NCI-H446 (cell line): ENCODE results near the gene RAPGEF6.
A peak's percentile ranks its signal among the peaks of the same experiment; 100 is the strongest.

Source experiments
- DNase-seq, 2 experiments: peaks; one replicate each; lab custom pipeline; 2025; lab: John Stamatoyannopoulos, UW

RAPGEF6 gene

DNA sequence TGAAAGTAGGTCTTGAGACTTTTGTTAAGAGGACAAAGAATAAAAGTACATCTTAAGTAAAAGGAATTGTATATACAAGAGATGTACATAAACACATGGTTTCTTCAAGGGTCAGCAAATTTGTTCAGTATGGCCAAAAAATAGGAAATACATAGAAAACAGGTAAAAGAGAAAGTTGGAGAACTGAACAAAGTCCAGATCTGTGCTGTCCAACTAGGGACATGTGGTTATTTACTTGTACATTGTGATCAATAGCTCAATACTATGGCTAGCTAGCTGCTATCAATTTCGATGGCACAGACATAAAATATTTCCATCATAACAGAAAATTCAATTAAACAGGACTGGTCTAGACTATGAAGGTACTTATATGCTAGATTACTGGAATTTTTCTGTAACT lies 92.3 kb downstream of the RAPGEF6 start:
- DNase-seq: no peak

DNA sequence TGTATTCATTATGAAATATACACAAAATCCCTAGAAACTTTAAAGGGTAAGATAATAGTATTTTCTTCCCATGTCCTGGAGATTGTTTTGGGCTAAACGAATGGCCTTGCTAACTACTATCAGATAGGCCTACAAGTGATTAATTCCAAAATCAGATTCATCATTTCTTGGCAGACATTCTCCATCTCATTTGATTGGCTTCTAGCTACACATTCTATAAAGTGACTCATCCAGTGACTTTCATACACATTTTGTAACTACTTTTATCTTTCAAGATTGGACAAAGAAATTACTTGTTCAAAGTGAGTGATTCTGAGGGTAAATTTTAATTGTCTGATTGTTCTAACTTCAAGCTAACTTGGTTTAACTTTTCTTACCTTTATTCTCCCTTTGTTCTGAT lies 93.3 kb downstream of the RAPGEF6 start:
- no peak for DNase-seq

DNA sequence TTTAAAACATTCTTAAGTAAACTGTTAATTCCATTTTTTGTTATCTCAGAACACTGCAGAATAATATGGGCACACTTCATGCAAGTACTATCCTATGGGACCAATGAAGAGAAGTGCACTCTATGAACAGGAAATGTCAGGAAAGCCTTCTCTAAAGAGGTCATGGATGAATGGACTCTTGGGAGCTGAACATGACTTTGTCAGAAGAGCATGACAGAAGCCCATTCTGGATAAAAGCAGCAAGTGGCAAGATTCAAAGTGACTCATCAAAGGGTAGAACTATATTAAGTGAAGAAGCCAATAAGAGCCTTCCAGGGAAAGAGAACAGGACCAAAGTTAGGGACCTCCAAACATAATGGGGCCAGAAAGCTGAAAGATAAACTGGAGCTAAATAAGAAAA lies 94.0 kb downstream of the RAPGEF6 start:
- DNase-seq: no peak

DNA sequence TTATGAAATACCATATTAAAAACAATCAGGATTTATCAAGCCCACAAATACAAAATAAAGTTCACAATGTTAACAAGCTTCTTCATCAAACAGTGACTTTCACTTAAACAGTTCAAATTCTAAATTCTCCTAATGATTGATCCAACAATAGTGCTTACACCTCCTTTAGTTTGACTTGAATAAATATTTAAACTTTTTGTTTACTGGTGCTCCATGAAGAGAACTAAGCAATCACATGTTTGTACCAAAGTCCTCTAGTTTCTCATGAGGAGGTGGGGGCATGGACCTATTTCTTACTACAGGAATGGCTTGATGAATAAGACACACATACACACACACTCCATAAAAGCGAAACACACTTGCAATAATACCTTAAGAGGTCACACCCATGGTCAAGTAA lies 95.8 kb downstream of the RAPGEF6 start:
- no peak for DNase-seq

DNA sequence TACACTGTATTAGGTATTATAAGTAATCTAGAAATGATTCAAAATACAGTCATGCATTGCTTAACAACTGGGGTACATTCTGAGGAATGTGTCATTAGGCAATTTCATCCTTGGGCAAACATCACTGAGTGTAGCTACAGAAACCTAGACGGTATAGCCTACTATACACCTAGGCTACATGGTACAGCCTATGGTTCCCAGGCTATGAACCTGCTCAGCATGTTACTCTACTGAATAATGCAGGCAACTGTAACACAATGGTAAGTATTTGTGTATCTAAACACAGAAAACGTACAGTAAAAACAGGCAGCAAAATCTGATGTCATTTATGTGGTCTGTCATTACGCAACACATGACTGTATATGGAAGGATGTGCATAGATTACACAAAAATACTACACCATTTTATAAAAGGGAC lies 96.8 kb downstream of the RAPGEF6 start:
- no peak for DNase-seq

DNA sequence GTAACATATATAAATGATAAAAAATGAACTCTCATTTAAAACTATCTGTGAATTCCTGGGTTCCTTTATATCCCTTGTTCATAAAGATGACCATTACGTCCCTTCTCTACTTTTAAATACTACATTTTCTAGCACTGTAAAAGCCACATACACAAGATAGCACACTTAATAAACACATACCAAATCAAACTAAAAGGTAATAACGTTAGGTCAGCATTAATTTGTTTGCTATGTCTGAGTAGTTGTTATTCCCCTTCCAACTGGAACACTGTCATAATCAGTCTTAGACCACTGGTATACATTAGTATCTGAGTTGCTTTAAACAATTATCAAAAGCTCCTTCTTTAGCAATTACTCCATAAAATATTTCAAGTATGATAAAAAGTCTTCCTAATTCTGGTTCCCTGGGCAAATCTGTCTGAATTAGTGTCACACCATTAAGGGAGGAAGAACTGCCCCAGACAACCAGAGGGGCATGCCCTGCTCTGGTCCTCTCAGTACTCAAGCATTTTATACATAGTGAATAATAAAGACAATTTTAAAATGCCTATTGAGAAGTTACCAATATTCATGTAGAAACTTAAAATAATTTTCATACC lies 98.1 kb downstream of the RAPGEF6 start:
- DNase-seq: no peak

DNA sequence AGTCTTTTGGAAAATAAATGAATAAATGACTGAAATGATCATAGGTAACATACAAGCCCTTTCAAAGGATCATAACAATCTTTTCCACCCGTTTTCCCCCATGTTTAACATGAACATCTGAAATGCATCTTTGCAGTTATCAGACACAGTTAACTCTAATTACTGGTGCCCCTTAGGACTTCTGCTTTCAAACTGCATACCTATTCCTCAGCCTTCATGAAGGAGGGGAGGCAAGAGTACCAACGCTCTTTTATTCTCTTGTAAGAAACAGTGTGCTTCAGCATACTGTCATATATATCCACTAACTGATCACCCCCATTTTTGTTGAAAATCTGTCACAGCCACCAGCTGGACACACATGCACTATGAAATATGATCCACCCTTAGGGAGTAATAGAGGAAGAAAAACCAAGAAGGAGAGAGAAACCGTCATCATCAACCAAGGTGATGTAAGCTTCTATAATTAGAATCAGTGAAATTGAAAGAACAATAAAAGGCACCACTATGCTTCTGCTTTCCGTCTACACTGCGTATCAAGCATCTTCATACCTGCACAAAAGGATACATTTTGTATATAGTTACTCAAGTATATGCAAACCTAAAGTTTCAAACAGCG lies 98.7 kb downstream of the RAPGEF6 start:
- DNase-seq: peak in 1 of 2 experiments; percentile 20

DNA sequence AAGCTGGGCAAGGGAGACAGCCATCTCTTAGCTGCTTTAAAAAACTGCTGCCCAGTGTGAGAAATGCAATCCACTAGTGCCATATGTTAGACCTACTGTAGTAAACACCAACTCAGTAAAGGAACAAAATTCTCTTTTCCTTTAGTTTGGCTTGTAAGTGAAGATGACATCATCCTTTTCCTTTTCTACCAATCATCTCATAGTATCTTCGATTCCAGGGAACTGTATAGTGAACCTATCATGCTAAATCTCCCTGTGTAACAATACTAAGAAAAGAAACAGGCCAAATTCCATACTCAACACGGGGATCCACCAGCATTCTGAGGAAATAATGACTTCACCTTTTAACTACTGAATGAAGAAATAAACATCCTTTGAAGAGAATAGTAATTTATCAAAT lies 100.1 kb downstream of the RAPGEF6 start:
- peak; percentile 34 to 78 for DNase-seq

DNA sequence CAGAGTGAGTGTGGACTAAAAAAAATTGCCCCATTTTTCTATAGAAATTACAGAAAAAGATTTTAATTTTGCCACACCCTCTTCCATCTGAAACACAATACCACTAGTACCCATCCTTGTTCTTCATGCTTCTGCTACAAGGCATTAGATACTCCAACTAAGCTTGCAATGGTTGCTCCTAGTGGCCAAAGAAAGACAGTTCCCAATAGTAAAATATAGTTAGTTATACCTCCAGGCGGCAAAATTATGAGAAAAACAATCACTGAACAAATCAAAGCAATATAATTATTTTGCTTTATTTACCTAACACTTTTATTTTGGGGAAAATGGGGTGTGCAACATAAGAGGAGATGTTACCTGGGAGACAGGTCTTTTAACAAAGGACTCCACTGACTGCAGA lies 101.2 kb downstream of the RAPGEF6 start:
- DNase-seq: no peak

DNA sequence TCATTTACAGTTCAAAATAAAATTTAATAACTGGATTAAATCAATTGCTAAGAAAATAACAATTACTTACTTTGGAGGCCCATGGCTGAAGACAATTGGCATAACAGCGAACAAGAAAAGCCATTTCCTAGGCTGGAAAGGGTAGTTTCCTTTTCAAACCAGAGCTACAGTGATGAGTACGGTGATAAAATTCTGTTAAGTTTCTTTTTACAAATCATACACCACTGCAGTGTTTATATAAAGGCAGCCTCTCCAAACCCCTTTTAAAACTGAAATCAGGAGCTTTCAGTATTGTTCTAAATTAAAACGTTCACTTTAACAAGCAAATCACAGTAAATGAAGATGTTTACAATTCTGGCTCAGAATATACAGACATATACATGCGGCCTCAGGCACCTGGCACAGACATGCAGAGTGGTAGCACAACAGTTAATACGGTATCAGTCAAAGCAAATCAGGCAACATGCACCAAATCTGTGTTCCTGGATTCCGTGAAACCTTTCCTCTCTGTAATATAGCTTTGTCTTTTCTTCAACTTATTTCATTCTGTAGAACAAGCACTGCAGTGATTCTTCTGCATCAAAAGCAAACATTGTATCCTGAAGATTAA lies 102.9 kb downstream of the RAPGEF6 start:
- no peak for DNase-seq

DNA sequence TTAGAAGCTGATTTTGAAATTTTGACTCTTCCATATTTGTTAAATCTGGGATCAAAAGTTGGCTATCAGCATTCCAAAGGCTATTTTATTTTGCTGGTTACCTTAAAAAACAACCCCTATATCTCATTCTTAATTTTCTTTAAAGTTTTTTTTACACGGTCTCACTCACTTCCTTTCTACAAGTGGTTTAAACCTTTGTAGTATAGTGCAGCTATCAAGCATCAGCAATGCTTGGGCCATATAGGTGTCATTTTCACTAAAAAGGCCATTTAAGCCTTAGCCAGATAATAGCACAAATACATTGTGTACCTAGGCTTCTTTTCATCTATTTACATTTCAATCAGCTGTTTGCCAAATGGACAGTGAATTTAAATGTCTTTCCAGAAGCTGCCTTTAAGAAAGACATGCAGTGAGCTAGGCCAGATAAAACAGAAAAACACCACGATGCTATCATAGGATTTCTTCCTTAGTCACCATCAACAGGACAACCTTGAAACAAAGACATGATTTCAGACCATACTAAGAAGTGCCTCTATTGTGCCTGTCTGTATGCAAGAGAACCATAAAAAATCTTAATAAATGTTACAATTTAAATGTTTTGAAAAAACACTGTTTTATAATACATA lies 104.2 kb downstream of the RAPGEF6 start:
- no peak for DNase-seq

DNA sequence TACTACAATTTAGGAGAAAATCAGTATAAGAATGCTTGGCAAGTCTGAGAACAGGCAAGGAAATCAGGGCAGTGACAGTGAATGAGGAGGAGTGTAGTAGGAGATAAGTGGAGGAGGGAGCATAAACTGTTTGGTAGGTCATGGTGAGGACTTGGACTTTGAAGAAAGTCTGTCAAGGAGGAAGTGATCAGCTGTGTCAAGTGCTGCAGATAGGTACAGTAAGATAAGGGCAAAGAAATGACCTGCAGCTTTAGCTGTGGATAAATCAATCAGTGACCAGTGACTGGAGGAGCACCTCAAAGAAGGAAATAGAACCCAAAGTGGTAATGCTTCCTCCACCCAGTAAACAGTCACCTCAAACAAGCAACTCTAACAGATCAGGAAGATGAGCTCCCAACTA lies 106.3 kb downstream of the RAPGEF6 start:
- DNase-seq: no peak

DNA sequence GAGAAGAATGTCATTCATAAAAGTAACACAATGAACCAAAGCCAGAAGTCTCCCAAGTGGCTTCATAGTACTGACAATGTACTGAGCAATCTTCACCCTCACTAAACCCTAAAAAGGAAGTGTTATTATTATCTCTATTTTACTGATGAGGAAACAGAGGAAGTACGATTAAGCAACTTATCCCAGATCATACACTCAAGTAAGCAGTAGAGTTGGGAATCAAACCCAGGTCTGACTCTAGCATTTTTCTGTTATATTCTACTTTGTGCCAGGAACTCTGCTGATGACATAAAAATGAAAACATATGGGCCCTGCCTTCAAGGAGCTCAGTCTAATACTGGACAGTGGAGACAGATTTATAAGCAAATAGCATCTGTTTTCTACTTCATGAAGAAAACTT lies 109.2 kb downstream of the RAPGEF6 start:
- no peak for DNase-seq

DNA sequence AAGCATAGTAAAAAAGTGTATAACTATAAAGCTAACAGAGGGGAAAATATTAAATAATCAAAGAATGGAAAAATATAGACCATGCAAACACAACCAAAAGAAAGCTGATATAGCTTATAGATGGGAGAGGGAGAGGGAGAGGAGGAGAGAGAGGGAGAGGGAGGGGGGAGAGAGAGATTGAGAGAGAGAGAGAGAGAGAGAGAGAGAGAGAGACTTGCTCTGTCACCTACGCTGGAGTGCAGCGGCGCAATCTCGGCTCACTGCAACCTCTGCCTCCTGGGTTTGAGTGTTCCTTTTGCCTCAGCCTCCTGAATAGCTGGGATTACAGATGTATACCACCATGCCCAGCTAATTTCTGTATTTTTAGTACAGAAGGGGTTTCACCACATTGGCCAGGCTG lies 110.6 kb downstream of the RAPGEF6 start:
- no peak for DNase-seq

DNA sequence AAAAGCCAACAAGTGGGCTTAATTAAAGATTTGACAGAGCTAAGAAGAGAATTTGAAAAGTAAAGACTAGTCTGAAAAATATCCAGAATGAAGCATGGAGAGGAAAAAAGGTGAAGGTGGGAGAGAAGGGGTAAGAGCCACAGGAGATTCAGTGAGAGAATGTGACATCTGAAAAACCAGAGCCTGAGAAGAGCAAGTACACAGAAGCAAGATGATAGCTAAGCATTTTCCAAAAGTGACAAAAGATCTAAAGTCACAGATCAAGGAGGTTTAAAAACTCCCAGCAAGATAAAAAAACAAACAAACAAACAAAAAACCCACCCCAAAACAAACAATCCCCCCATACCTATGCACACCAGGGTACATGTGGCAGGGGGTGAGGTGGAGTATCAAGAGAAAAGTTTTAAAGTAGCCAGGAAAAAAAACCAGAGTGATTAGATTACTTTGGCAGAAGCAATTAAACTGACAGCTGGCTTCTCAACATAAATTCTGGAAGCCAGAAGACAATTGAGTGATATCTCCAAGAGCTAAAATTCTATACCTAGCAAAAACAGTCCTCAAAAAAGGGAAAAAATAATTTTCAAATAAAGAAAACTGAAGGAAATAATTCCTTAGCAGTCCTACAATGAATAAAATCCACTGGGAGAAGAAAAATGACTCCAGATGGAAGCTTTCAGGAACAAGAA lies 111.4 kb downstream of the RAPGEF6 start:
- DNase-seq: peak in 1 of 2 experiments; percentile 26

DNA sequence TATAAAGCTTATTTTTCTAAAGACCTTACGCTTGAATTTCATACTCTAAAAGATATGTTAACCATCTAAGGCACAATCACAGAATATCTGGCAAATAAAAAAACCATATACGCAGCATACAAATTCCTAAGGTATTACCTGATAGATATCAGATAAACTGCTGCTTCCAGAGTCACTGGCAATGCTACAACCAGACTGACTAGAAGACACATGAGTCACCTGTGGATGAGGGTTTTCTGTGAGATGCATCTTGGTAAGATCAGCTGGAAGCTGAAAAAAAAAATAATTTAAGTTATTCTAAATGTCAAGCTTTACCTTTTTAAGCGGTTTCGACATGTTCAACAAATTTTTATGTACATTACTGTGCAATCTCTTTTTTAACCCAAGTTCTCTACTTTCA lies 113.8 kb downstream of the RAPGEF6 start:
- no peak for DNase-seq

DNA sequence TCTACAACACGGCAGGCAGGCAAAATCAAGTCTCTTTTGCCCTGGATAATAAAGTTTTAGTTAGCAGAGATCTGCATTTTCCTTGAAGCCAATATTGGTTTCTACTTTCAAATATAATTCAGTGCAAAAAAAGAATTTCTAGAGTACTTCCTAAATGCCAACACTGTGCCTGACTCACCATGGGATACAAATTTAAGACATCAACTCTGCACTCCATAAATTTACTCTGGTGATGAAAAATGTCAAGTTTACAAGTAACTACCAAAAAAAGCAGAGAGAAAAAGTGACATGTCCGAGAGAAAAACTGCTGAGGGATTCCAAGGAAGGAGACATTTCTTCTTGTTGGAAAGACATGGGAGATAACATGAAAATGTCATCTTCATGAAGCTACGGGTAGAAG lies 119.7 kb downstream of the RAPGEF6 start:
- no peak for DNase-seq

DNA sequence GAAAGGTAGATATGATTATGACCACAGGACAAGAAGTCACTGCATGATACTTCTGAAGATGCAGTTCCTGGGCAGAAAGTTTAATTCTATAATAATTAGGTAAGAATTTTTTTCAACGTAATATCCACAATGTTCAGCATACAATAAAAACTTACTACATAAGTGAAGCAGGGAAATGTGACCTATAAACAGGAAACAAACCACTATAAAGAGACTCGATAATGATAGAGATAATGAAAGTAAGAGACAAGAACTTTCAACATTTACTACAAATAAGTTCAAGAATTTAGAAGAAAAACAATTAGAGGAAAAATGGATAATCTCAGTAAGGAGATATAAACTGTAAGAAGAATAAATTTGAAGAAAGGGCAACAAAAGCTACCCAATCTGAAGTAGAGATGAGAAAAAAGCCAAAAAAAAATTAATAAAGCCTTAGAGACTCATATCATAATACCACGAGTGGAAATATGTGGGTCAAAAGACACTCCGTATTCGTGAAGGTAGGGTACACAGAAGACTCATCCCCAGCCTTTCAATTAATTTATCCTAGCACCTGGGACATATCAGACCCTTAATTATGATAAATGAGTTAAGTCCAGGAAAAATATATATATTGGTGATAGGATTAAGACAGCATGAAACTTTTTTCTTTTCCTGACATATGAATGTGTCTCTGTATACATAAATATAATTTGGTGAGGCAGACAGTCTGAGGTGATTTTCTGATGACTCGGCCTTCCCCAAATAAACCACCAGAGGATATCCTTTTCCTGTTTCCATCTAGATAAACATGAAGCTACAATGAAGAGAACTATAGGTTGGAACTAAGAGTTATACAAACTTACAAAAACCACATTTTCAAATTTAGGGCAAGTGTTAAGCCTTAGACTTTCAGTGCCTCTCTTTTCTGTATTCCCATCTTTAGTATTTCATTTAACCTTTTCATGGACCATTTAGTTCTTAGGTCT lies 120.4 kb downstream of the RAPGEF6 start:
- DNase-seq: no peak

DNA sequence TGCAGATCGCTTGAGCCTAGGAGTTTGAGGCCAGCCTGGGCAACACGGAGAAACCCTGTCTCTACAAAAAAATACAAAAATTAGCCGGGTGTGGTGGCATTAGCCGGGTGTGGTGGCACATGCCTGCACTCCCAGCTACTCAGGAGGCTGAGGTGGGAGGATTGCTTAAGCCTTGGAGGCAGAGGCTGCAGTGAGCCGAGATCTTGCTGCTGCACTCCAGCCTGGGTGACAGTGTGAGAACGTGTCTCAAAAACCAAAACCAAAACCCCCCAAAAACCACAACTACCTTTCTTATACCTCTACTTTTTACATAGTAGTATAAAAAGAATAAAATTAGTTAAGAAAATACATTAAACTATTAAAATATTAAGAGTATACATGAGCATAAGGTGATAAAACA lies 121.2 kb downstream of the RAPGEF6 start:
- DNase-seq: no peak

DNA sequence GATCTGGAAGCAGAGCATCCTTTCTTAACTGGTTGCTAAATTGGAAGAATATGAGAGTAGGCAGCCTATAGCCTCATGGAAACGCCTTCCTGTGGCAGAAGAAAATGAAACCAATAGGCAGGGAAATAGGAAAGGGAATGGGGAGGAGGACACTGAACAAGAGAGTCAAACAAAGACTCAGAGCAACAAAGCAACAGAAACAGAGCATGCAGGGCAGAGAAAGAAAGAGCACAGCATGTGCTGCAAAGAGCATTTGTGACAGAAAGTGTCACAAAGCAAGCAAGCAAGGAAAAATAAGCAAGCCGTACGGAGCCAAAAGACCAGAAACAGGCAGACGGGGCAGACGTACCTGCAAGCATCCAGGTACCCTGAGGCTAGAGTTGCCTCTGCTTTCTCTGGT lies 123.1 kb downstream of the RAPGEF6 start:
- DNase-seq: no peak

DNA sequence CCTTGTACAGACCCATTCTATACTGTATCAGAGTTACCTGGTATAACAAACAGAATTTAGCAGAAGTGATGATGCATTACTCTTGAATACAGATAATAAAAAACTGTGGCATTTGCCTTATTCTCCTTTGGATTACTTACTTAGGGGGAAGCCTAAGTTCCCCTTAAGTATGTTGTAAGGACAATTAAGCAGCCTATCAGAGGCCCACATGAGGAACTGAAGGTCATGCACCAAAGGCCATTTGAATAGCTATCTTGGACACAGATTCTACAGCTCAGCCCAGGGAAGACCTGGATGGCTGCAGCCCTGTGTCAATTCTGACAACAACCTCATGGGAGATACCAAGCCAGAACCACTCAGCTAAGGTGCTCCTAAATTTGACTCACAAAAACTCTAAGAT lies 125.2 kb downstream of the RAPGEF6 start:
- no peak for DNase-seq
